HG03442 (cell line): ENCODE measurements around the gene ACSF3.

Source experiments
- ATAC-seq: cut with Tn5 transposase; IDR thresholded peaks from one replicate; pipeline ENCODE4 v1.9.1; 2021; ENCODE audit warnings: mild to moderate bottlenecking, moderate library complexity; ENCODE audit not compliant: unreplicated experiment

The ACSF3 gene

GRCh38 chr16:89142474-89143195 is 49.0 kb downstream of the ACSF3 start:
- no peak for ATAC-seq

DNA sequence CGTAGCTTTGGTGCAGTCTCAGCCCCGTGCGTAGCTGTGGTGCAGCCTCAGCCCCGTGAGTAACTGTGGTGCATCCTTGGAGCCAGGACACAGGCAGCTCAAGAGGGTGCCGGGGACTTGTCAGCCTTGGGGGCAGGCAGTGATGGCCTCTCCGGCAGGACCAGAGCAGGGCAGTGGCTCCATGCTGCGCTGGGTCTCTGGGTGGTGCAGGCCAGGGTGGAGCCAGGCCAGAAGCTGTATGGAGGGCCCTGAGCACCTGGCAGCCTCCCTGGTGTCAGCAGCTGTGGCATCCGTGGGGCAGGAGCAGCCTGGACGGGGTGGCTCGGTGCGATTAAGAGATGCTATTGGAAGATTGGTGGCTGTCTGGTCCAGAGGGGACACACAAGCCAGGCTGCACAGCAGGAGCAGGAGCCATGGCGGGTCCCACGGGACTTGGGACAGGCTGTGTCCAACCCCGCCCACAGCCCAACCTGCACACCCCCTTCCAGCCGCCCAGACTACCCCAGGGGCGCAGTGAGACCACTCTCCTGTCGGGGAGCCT is 49.6 kb downstream of the ACSF3 start:
- no peak for ATAC-seq

- no peak for ATAC-seq
These were observed 50.4 kb downstream of the ACSF3 start for GRCh38 chr16:89143911-89144675.

DNA sequence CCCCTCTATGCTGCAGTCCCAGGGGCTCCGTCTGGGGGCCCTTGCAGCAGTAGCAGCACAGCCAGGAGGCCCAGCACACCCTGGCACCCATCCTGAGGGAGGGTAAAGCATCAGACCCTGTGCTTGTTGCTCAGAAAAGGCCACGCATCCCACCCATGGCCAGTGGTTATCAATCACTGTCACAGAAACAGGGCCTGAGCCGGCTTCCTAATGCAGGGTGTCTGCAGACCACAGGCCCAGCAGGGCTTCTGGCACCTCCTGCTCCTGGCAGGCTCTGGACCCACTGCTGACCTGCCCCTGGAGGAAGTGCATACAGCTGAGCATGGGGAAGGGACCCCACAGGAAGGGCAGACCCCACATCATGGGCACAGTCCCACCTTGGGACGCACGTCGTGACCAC is 51.0 kb downstream of the ACSF3 start:
- ATAC-seq: no peak

GRCh38 chr16:89145406-89146161 is 51.9 kb downstream of the ACSF3 start:
- ATAC-seq: no peak

- no peak for ATAC-seq
These were observed 52.8 kb downstream of the ACSF3 start for GRCh38 chr16:89146211-89147005.

DNA sequence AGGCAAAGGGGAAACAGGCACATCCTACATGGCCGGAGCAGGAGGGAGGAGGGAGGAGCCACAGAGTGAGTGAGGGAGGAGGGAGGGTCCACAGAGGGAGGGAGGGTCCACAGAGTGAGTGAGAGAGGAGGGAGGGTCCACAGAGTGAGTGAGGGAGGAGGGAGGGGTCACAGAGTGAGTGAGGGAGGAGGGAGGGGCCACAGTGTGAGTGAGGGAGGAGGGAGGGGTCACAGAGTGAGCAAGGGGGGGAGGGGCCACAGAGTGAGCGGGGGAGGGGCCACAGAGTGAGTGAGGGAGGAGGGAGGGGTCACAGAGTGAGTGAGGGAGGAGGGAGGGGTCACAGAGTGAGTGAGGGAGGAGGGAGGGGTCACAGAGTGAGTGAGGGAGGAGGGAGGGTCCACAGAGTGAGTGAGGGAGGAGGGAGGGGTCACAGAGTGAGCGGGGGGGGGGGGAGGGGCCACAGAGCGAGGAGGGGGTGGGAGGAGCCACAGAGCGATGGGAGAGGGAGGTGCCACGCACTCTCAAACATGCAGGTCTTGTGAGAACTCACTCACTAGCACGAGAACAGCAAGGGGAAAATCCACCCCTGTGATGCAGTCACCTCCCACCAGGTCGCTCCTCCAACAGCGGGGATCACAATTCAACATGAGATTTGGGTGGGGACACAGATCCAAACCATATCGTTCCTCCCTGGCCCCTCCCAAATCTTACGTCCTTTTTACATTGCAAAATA is 53.6 kb downstream of the ACSF3 start:
- no peak for ATAC-seq

DNA sequence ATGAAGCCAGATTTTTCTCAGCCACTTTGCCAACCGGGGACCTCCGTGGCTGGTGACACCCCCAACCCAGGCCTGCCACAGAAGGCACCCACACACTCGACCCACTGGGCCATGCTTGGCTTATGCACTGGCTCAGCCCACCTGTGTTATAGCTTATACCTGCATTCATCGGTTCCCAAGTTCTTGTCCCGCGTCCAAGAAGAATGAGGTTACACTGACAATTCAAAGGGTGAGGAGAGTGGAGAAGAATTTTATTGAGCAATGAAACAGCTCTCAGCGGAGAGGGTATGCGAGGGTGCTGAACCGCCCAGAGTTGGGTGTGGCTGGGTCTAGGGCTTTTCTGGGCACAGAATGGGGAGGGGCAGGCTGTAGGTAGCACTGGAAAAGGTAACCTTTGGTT is 55.7 kb downstream of the ACSF3 start:
- ATAC-seq: no peak

- no peak for ATAC-seq
These were observed 56.6 kb downstream of the ACSF3 start for GRCh38 chr16:89150090-89150835.

DNA sequence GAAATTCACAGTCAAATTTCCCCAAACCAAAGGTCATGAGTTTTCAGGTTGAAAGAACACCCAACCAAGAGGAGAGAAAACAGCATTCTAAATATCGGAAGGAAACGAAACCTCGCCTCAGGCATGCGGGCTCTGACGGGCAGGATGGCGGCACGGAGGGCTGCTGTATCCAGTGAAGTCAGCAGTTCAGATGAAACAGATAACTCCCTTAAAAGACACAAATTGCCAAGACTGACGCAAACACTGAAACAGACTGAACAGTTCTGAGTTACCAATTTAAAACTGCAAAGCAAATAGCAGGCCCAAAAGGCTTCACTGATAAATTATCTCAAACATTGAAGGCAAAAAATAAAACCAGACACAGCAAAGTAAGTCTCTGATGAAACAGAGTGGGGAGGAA is 57.3 kb downstream of the ACSF3 start:
- no peak for ATAC-seq

DNA sequence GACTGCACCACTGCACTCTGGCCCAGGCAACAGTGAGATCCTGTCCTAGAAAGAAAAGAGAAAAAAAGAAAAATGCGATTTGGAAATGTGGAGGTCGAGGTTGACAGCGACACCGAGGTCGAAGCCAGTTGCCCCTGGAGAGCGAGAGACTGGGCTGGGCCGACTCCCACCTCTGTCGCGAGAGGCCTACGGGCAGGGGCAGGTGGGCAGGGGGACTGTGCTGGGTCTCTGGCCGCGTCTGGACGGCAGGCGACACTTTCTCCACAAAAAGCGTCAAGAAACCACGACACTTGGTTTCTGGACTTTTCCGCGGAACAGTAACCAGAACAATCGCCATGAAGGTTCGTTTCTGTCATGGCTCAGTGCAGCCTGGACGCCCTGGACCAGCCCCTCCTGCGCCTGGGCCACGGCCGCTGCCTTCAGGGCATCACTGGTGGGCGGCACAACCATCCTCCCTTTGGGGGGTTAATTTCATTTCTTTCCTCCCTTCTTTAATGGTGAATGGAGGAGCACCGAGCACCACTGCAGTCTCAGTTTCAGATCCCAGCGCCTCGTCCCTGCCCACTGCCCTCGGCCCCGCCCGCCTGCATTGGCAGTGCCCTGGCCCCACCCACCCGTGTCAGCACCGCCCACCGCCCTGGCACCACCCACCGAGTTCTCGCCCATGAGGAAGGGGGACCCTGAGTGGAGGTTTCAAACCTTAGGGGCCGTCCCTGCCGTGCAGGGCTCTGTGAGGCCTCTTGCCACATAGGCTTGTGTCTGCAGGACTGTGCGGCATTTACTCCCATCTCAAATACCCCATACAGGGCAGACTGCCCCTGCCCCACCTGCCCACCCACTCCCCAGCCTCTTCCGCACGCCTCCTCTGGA is 59.4 kb downstream of the ACSF3 start:
- no peak for ATAC-seq

DNA sequence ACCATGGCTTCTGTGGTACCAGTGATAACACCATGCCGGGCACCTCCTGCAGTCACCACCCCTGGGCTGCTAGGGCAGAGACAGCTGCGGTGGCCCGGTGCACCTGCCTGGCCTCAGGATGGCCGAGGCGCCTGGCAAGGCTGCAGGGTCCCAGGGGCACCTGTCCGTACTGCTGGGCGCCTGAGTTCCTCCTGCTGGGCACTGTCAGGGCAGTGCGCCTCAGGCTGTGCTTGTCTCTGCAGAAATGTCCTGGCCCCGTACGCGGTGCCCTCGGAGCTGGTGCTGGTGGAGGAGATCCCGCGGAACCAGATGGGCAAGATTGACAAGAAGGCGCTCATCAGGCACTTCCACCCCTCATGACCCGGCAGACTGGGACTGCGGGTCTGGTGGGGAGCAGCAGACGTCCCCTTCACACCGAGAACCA is 60.2 kb downstream of the ACSF3 start:
- no peak for ATAC-seq

DNA sequence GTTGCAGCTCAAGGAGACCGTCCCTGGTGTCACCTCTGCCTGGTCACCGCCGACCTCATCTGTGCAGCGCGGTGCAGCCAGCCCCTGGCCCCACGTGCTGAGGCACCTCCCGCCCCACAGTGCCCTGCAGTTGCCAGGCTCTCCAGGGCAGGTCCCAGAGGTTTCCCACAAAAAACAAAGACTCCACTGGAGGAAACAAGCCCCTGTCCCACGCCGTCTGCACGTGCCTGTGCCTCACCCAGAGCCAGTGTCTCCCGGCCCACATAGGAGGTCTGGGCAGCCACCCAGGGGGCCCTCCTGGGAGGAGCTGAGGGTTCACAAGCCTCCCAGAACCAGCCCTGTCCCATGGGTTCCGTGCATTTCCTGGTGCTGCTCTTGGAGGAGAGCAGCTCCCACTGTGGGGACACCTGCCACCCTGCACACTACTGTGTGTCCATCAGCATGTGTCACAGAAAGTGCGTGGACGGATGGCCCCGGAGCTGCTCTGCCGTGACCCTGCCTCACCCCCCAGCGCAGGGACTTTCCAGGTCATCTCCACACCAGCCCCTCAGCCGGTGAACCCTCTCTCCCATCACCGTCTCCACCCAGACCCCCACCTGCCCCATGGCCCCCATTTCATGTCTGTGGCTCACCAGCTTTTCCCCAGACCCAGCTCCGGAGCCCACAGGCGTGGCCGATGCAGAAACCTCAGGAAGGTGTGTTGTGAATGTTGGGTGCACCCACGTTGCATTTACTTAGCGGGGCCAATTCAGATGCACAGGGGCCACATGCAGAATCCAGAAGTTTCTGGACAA is 60.9 kb downstream of the ACSF3 start:
- no peak for ATAC-seq

GRCh38 chr16:89155184-89155679 is 61.6 kb downstream of the ACSF3 start:
- ATAC-seq: no peak

GRCh38 chr16:89155851-89156739 is 62.4 kb downstream of the ACSF3 start:
- ATAC-seq: no peak
